ENCODE data around the gene CTNNBIP1. TPM values are rescaled to one million over a fixed set of nuclear protein-coding genes. Genes with fewer than 3 reads are reported as not detected.

Gene CTNNBIP1
- total RNA-seq = 10 to 100 TPM; 16.5 to 27.3 (median 21.0) TPM
- polyA plus RNA-seq = 10 to 100 TPM in 1 of 2 donors, 1 to 10 TPM in 1; 9.4 to 15.2 TPM

- no peak for FAIRE-seq
- H3K27ac ChIP-seq = peak within 1 kb of the TSS; percentile 76 to 93 (median 81)
- H3K36me3 ChIP-seq = no peaks in the 10 kb centered on the region
- H3K4me3 ChIP-seq = peak within 1 kb of the TSS; percentile 49 to 88 (median 70)
- TF ChIP-seq CTCF (IDR thresholded peaks at IDR 0.05) = no peak
- no peaks in the 10 kb centered on the region for H3K9me3 ChIP-seq
- DNase-seq = no peak
- intact Hi-C loops (cut with DNase I) = no loop called here
- no peaks in the 10 kb centered on the region for H3K27me3 ChIP-seq
- WGBS, 2 donors = 1 to 3% methylated on average over 19 to 55 of the region's 55 CpGs
- ATAC-seq = no peak
- H3K4me1 ChIP-seq = peaks cover 4 to 24% (median 13%) of the 10 kb centered on the region in 3 donors
Measured at GRCh38 chr1:9910076-9910422, at the start of gene CTNNBIP1. Gene CTNNBIP1 (minus strand): TSS chr1:9910269. CDS start chr1:9872064, 38,205 bp downstream.

GRCh38 chr1:9957726-9958125 is 47.7 kb upstream of the CTNNBIP1 start:
- 85 to 92% methylated on average over 8 of the region's 8 CpGs for WGBS, 2 donors
- no peak for FAIRE-seq
- intact Hi-C loops (cut with DNase I) = no loop called here

GRCh38 chr1:9946315-9946714 is 36.2 kb upstream of the CTNNBIP1 start:
- WGBS, 2 donors = 92% methylated on average over 2 of the region's 2 CpGs
- Histone ChIP-seq H3K27ac (no peak overlapping the region), H3K4me3 (no peak overlapping the region), H3K36me3 (no peaks in the 10 kb centered on the region), H3K4me1 (peaks cover 0 to 11% (median 0%) of the 10 kb centered on the region in 3 donors), H3K27me3 (no peaks in the 10 kb centered on the region), H3K9me3 (no peaks in the 10 kb centered on the region)
- DNase-seq = no peak
- no peak for FAIRE-seq
- no peak for TF ChIP-seq CTCF (IDR thresholded peaks at IDR 0.05)
- no peak for ATAC-seq
- intact Hi-C loops (cut with DNase I) = loop anchor here in 1 of 3 donors (10.0 kb wide), 1 partner anchor 78 kb away; no protein-coding TSS in a partner anchor

More at GRCh38 chr1:9957726-9958125, 47.7 kb upstream of the CTNNBIP1 start:
- H3K36me3 ChIP-seq = no peaks in the 10 kb centered on the region
- H3K27me3 ChIP-seq = no peaks in the 10 kb centered on the region
- H3K4me3 ChIP-seq = no peak overlapping the region
- TF ChIP-seq CTCF (IDR thresholded peaks at IDR 0.05) = no peak
- no peak overlapping the region for H3K27ac ChIP-seq
- ATAC-seq (no peak), DNase-seq (no peak)
- H3K9me3 ChIP-seq = no peaks in the 10 kb centered on the region
- no peaks in the 10 kb centered on the region for H3K4me1 ChIP-seq

GRCh38 chr1:9942939-9943788 is 33.1 kb upstream of the CTNNBIP1 start, which contains the start of the genes LZIC and NMNAT1:
Gene LZIC (minus strand): TSS chr1:9943391. CDS start chr1:9936619, 6,772 bp downstream.
Gene NMNAT1 (plus strand): TSS chr1:9943475. CDS start chr1:9972074, 28,599 bp downstream.
- no peaks in the 10 kb centered on the region for H3K9me3 ChIP-seq
- FAIRE-seq (no peak), ATAC-seq (peak; percentile 99 to 100 (median 100)), DNase-seq (peak; percentile 89 to 97 (median 92))
- peak within 1 kb of the TSS; percentile 69 to 86 (median 80) for H3K4me3 ChIP-seq
- H3K4me1 ChIP-seq = peaks cover 0 to 7% (median 0%) of the 10 kb centered on the region in 3 donors
- peak within 1 kb of the TSS; percentile 56 to 86 (median 78) for H3K27ac ChIP-seq
- TF ChIP-seq CTCF (IDR thresholded peaks at IDR 0.05) = no peak
- 0 to 1% methylated on average over 53 of the region's 53 CpGs for WGBS, 2 donors
- intact Hi-C loops (cut with DNase I) = loop anchor here in 1 of 3 donors (10.0 kb wide), 1 partner anchor 82 kb away; no protein-coding TSS in a partner anchor
- H3K27me3 ChIP-seq = no peaks in the 10 kb centered on the region
- H3K36me3 ChIP-seq = no peaks in the 10 kb centered on the region
